NCI-H187 (cell line): ENCODE results near the gene CD200.
"Not testable (repeated sequence)": the region's sequence is repeated elsewhere in the genome, so short reads cannot be mapped to it uniquely, and the experiment has no call there.

ENCODE experiments used
- DNase-seq, 2 experiments: peaks; one replicate each; lab custom pipeline; 2025; lab: John Stamatoyannopoulos, UW

The CD200 gene

GRCh38 chr3:112390783-112391641, 58.1 kb downstream of the CD200 start:
- no peak for DNase-seq

GRCh38 chr3:112391648-112392047, 58.7 kb downstream of the CD200 start:
- DNase-seq: no peak

- no peak for DNase-seq
Observed at GRCh38 chr3:112392393-112393359, 59.7 kb downstream of the CD200 start.

- DNase-seq: no peak
Observed at GRCh38 chr3:112393360-112393728, 60.4 kb downstream of the CD200 start.

- no peak for DNase-seq
Observed at GRCh38 chr3:112394003-112394640, 61.2 kb downstream of the CD200 start.

GRCh38 chr3:112395181-112395895, 62.4 kb downstream of the CD200 start:
- no peak for DNase-seq

- no peak for DNase-seq
Observed at GRCh38 chr3:112395896-112396290, 62.9 kb downstream of the CD200 start.

GRCh38 chr3:112397556-112397955, 64.6 kb downstream of the CD200 start:
- no peak for DNase-seq

- no peak for DNase-seq
Observed at GRCh38 chr3:112399064-112399463, 66.1 kb downstream of the CD200 start.

GRCh38 chr3:112399554-112399953, 66.6 kb downstream of the CD200 start:
- not testable (repeated sequence) for DNase-seq

GRCh38 chr3:112400317-112400716, 67.4 kb downstream of the CD200 start:
- DNase-seq: not testable (repeated sequence)

- DNase-seq: no peak
Observed at GRCh38 chr3:112401617-112402016, 68.7 kb downstream of the CD200 start.

- DNase-seq: no peak
Observed at GRCh38 chr3:112403103-112403502, 70.1 kb downstream of the CD200 start.

GRCh38 chr3:112404924-112405549, 72.1 kb downstream of the CD200 start:
- DNase-seq: not testable (repeated sequence)

GRCh38 chr3:112405845-112406244, 72.9 kb downstream of the CD200 start:
- DNase-seq: no peak

- DNase-seq: no peak
Observed at GRCh38 chr3:112407214-112407887, 74.4 kb downstream of the CD200 start.

- DNase-seq: no peak
Observed at GRCh38 chr3:112407888-112408702, 75.1 kb downstream of the CD200 start.

GRCh38 chr3:112409041-112409440, 76.1 kb downstream of the CD200 start:
- no peak for DNase-seq

GRCh38 chr3:112411425-112411824, 78.5 kb downstream of the CD200 start:
- DNase-seq: no peak
